ENCODE results near the gene FOXC1. TPM values are rescaled to one million over a fixed set of nuclear protein-coding genes. Genes with fewer than 3 reads are reported as not detected.
A peak's percentile ranks its signal among the peaks of the same experiment; 100 is the strongest.

FOXC1 gene
- total and polyA plus RNA-seq, 2 of the 13 experiments (the other 11 are each of a cell fraction or from before 2014, with no cell fraction given) = 0.44 to 0.55 TPM

DNA sequence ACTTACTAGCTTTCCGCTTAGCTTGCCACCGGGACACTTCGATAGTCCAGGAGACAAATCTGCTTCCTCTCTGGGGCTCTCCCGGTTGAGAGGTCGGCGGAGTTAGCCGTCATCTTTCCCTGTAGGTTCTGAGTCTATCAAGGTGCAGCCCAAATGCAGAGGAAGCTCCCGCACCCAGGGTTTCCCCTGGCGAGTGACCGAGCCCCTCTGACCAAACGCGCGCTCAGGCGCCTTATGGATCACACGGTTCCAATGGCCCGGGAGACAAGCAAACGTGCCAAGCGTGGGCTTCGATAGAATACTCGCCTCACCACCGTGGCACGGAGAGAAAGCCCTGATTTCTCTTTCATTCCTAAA lies 15.8 kb upstream of the FOXC1 start:
- Histone ChIP-seq H4K20me1 (ENCODE audit: insufficient read depth, low read length) (no peaks in the 10 kb centered on the region), H3K27ac (ENCODE audit: extremely low read length, insufficient read depth, low read length) (no peak overlapping the region), H2AFZ (ENCODE audit: low read length) (no peak overlapping the region), H3K36me3 (replicated peaks in 1 of 2; ENCODE audit: control insufficient read depth in 1 of 2, insufficient read depth in 2 of 2, low read length in 2 of 2) (no peaks in the 10 kb centered on the region), H3K9ac (ENCODE audit: insufficient read depth, low read depth, low read length) (no peak overlapping the region), H3K79me2 (ENCODE audit: insufficient read depth, low read length) (no peaks in the 10 kb centered on the region), H3K27me3 (ENCODE audit: control insufficient read depth in 1 of 2, insufficient read depth in 2 of 2, low read length in 2 of 2) (peaks cover 11 to 62% of the 10 kb centered on the region in 2 experiments; a peak in 4 of 5 replicates), H3K4me3 (replicated peaks in 1 of 3; ENCODE audit: insufficient read depth in 1 of 3, low read depth in 2 of 3, low read length in 3 of 3) (peak overlapping the region in 2 of 3 experiments; percentile 10 to 12; a peak in 2 of 6 replicates), H3K4me1 (ENCODE audit: insufficient read depth, low read length) (peaks cover 51% of the 10 kb centered on the region), H3K4me2 (ENCODE audit: low read depth, low read length) (peak overlapping the region; percentile 47), H3K9me3 (ENCODE audit: low read length) (no peaks in the 10 kb centered on the region)
- peak; percentile 3; the same call in 1 of the 3 replicates for ATAC-seq
- FAIRE-seq = no peak
- no TSS peak for BruUV-seq (replicated peaks)
- intact Hi-C loops (cut with micrococcal nuclease; ENCODE audit: unreplicated experiment) (loop anchor here (10.0 kb wide), 1 partner anchor 1461 kb away; no protein-coding TSS in a partner anchor), in situ Hi-C loops (cut with HindIII; ENCODE audit: extremely low pct_ligation_motif_present, low pct_unique_long_range_greater_than_20kb) (loop anchor here (5.0 kb wide), 2 partner anchors 613 to 1038 kb away; no protein-coding TSS in a partner anchor)
- ChIA-PET CTCF (ENCODE audit: low intra/inter-chr PET ratio, low total read pairs) (no interaction called here), POLR2A (no interaction called here)
- 11% methylated on average over 22 of the region's 22 CpGs for WGBS (ENCODE audit: low lambda C conversion rate)
- DNase-seq (ENCODE audit: low spot score) = no peak
- TF ChIP-seq, protein P1, sequence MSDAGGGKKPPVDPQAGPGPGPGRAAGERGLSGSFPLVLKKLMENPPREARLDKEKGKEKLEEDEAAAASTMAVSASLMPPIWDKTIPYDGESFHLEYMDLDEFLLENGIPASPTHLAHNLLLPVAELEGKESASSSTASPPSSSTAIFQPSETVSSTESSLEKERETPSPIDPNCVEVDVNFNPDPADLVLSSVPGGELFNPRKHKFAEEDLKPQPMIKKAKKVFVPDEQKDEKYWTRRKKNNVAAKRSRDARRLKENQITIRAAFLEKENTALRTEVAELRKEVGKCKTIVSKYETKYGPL (CRISPR knock-in tag; IDR thresholded peaks at IDR 0.05) = no peak
- TF ChIP-seq RARG (CRISPR knock-in tag; IDR thresholded peaks at IDR 0.05; ENCODE audit: low read depth) = no peak
- peak; percentile 61; the same call in 1 of the 2 replicates for TF ChIP-seq EZH2 (conservative IDR thresholded peaks at IDR 0.05; ENCODE audit: low read depth, low read length)
- TF ChIP-seq, protein P2, sequence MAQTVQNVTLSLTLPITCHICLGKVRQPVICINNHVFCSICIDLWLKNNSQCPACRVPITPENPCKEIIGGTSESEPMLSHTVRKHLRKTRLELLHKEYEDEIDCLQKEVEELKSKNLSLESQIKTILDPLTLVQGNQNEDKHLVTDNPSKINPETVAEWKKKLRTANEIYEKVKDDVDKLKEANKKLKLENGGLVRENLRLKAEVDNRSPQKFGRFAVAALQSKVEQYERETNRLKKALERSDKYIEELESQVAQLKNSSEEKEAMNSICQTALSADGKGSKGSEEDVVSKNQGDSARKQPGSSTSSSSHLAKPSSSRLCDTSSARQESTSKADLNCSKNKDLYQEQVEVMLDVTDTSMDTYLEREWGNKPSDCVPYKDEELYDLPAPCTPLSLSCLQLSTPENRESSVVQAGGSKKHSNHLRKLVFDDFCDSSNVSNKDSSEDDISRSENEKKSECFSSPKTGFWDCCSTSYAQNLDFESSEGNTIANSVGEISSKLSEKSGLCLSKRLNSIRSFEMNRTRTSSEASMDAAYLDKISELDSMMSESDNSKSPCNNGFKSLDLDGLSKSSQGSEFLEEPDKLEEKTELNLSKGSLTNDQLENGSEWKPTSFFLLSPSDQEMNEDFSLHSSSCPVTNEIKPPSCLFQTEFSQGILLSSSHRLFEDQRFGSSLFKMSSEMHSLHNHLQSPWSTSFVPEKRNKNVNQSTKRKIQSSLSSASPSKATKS (CRISPR knock-in tag; IDR thresholded peaks at IDR 0.05) = no peak
- TF ChIP-seq ZSCAN31 (CRISPR knock-in tag; IDR thresholded peaks at IDR 0.05; ENCODE audit: low read depth) = no peak
- TF ChIP-seq, protein P3, sequence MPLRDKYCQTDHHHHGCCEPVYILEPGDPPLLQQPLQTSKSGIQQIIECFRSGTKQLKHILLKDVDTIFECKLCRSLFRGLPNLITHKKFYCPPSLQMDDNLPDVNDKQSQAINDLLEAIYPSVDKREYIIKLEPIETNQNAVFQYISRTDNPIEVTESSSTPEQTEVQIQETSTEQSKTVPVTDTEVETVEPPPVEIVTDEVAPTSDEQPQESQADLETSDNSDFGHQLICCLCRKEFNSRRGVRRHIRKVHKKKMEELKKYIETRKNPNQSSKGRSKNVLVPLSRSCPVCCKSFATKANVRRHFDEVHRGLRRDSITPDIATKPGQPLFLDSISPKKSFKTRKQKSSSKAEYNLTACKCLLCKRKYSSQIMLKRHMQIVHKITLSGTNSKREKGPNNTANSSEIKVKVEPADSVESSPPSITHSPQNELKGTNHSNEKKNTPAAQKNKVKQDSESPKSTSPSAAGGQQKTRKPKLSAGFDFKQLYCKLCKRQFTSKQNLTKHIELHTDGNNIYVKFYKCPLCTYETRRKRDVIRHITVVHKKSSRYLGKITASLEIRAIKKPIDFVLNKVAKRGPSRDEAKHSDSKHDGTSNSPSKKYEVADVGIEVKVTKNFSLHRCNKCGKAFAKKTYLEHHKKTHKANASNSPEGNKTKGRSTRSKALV (CRISPR knock-in tag; IDR thresholded peaks at IDR 0.05) = 0 out of 2 replicates have a peak, but pooled peaks have one; percentile 49
- TF ChIP-seq, protein P4, sequence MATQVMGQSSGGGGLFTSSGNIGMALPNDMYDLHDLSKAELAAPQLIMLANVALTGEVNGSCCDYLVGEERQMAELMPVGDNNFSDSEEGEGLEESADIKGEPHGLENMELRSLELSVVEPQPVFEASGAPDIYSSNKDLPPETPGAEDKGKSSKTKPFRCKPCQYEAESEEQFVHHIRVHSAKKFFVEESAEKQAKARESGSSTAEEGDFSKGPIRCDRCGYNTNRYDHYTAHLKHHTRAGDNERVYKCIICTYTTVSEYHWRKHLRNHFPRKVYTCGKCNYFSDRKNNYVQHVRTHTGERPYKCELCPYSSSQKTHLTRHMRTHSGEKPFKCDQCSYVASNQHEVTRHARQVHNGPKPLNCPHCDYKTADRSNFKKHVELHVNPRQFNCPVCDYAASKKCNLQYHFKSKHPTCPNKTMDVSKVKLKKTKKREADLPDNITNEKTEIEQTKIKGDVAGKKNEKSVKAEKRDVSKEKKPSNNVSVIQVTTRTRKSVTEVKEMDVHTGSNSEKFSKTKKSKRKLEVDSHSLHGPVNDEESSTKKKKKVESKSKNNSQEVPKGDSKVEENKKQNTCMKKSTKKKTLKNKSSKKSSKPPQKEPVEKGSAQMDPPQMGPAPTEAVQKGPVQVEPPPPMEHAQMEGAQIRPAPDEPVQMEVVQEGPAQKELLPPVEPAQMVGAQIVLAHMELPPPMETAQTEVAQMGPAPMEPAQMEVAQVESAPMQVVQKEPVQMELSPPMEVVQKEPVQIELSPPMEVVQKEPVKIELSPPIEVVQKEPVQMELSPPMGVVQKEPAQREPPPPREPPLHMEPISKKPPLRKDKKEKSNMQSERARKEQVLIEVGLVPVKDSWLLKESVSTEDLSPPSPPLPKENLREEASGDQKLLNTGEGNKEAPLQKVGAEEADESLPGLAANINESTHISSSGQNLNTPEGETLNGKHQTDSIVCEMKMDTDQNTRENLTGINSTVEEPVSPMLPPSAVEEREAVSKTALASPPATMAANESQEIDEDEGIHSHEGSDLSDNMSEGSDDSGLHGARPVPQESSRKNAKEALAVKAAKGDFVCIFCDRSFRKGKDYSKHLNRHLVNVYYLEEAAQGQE (IDR thresholded peaks at IDR 0.05; ENCODE audit: borderline replicate concordance in 1 of 2, low read depth in 1 of 2, low read length in 2 of 2) = no peak
- TF ChIP-seq, protein P5, sequence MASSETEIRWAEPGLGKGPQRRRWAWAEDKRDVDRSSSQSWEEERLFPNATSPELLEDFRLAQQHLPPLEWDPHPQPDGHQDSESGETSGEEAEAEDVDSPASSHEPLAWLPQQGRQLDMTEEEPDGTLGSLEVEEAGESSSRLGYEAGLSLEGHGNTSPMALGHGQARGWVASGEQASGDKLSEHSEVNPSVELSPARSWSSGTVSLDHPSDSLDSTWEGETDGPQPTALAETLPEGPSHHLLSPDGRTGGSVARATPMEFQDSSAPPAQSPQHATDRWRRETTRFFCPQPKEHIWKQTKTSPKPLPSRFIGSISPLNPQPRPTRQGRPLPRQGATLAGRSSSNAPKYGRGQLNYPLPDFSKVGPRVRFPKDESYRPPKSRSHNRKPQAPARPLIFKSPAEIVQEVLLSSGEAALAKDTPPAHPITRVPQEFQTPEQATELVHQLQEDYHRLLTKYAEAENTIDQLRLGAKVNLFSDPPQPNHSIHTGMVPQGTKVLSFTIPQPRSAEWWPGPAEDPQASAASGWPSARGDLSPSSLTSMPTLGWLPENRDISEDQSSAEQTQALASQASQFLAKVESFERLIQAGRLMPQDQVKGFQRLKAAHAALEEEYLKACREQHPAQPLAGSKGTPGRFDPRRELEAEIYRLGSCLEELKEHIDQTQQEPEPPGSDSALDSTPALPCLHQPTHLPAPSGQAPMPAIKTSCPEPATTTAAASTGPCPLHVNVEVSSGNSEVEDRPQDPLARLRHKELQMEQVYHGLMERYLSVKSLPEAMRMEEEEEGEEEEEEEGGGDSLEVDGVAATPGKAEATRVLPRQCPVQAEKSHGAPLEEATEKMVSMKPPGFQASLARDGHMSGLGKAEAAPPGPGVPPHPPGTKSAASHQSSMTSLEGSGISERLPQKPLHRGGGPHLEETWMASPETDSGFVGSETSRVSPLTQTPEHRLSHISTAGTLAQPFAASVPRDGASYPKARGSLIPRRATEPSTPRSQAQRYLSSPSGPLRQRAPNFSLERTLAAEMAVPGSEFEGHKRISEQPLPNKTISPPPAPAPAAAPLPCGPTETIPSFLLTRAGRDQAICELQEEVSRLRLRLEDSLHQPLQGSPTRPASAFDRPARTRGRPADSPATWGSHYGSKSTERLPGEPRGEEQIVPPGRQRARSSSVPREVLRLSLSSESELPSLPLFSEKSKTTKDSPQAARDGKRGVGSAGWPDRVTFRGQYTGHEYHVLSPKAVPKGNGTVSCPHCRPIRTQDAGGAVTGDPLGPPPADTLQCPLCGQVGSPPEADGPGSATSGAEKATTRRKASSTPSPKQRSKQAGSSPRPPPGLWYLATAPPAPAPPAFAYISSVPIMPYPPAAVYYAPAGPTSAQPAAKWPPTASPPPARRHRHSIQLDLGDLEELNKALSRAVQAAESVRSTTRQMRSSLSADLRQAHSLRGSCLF (CRISPR knock-in tag; IDR thresholded peaks at IDR 0.05; ENCODE audit: borderline replicate concordance) = no peak

All from HepG2 (cell line).